Mesenchymal stem cell (in vitro differentiated cells and primary cell): Measurements from ENCODE around the gene TIMM29.
A peak's percentile ranks its signal among the peaks of the same experiment; 100 is the strongest.

ENCODE experiments used
- DNase-seq: peaks from one replicate; pipeline ENCODE4 v3.0.0-alpha.2; 2013
- H2AFZ ChIP-seq: one replicate; pipeline ENCODE4 v1.6.1; 2013; ENCODE audit warnings: low read depth, mild to moderate bottlenecking, control low read depth, inconsistent platforms, low read length, moderate library complexity
- H2AK5ac ChIP-seq: 2 replicates; pipeline ENCODE4 v1.6.1; 2013; ENCODE audit warnings: low read length, moderate library complexity, mild to moderate bottlenecking, inconsistent platforms; ENCODE audit not compliant: severe bottlenecking
- H2BK120ac ChIP-seq: one replicate; pipeline ENCODE4 v1.6.1; 2013; ENCODE audit warnings: low read depth, mild to moderate bottlenecking, inconsistent platforms, low read length, moderate library complexity
- H2BK12ac ChIP-seq, 2 experiments: one replicate each; pipeline ENCODE4 v1.6.1; 2013; ENCODE audit warnings: inconsistent platforms in 2 of 2, low read length in 2 of 2, mild to moderate bottlenecking in 2 of 2, moderate library complexity in 2 of 2, control low read depth in 1 of 2
- H2BK15ac ChIP-seq: one replicate; pipeline ENCODE4 v1.6.1; 2013; ENCODE audit warnings: mild to moderate bottlenecking, low read depth, inconsistent platforms; ENCODE audit not compliant: poor library complexity, severe bottlenecking
- H2BK5ac ChIP-seq: 2 replicates; pipeline ENCODE4 v1.6.1; 2013; ENCODE audit warnings: low read depth, mild to moderate bottlenecking, low read length, control low read depth, inconsistent platforms; ENCODE audit not compliant: poor library complexity, severe bottlenecking
- H3K14ac ChIP-seq, 2 experiments: one replicate each; pipeline ENCODE4 v1.6.1; 2013; ENCODE audit warnings: inconsistent platforms in 2 of 2, low read length in 2 of 2, control low read depth in 1 of 2, mild to moderate bottlenecking in 1 of 2, moderate library complexity in 1 of 2
- H3K18ac ChIP-seq, 2 experiments: one replicate each; pipeline ENCODE4 v1.6.1; 2013; ENCODE audit warnings: inconsistent platforms in 2 of 2, low read length in 2 of 2, control low read depth in 1 of 2, low read depth in 1 of 2, mild to moderate bottlenecking in 1 of 2
- H3K23ac ChIP-seq, 2 experiments: one replicate each; pipeline ENCODE4 v1.6.1; 2013; ENCODE audit warnings: inconsistent platforms in 2 of 2, low read length in 2 of 2, mild to moderate bottlenecking in 2 of 2, moderate library complexity in 2 of 2, control low read depth in 1 of 2
- H3K27ac ChIP-seq: 2 replicates; pipeline ENCODE4 v1.5.1; 2013; ENCODE audit warnings: mild to moderate bottlenecking, moderate library complexity, low read length, control low read depth, inconsistent platforms; ENCODE audit not compliant: poor library complexity, severe bottlenecking
- H3K27me3 ChIP-seq, 2 experiments: 2 replicates each; pipeline versions ENCODE4 v1.6.1 to v1.7.0; 2013; ENCODE audit warnings: low read length in 2 of 2, mild to moderate bottlenecking in 2 of 2, moderate library complexity in 2 of 2, control low read depth in 1 of 2, inconsistent platforms in 1 of 2; ENCODE audit not compliant: control insufficient read depth in 1 of 2, insufficient read depth in 1 of 2
- H3K36me3 ChIP-seq, 2 experiments: 2 replicates each; pipeline versions ENCODE4 v1.6.1 to v1.7.0; 2013; ENCODE audit warnings: low read length in 2 of 2, control low read depth in 1 of 2, inconsistent platforms in 1 of 2, low read depth in 1 of 2, mild to moderate bottlenecking in 1 of 2; ENCODE audit not compliant: insufficient read depth in 2 of 2, control insufficient read depth in 1 of 2
- H3K4ac ChIP-seq, 2 experiments: one replicate each; pipeline ENCODE4 v1.6.1; 2013; ENCODE audit warnings: inconsistent platforms in 2 of 2, low read length in 2 of 2, mild to moderate bottlenecking in 2 of 2, moderate library complexity in 2 of 2, control low read depth in 1 of 2, low read depth in 1 of 2
- H3K4me1 ChIP-seq: 2 replicates; pipeline ENCODE4 v1.6.1; 2013; ENCODE audit warnings: low read depth, low read length, control low read depth; ENCODE audit not compliant: control insufficient read depth, insufficient read depth
- H3K4me2 ChIP-seq: 2 replicates; pipeline ENCODE4 v1.6.1; 2013; ENCODE audit warnings: low read length, mild to moderate bottlenecking, inconsistent platforms; ENCODE audit not compliant: poor library complexity, severe bottlenecking
- H3K4me3 ChIP-seq, 2 experiments: 2 replicates each; pipeline versions ENCODE4 v1.5.1 to v1.7.0; 2013; ENCODE audit warnings: low read length in 2 of 2, mild to moderate bottlenecking in 2 of 2, control low read depth in 1 of 2, low read depth in 1 of 2; ENCODE audit not compliant: insufficient read depth in 1 of 2
- H3K79me1 ChIP-seq: replicated peaks from 2 replicates; pipeline ENCODE4 v1.6.1; 2013; ENCODE audit warnings: mild to moderate bottlenecking, control low read depth, low read length, inconsistent platforms; ENCODE audit not compliant: poor library complexity, severe bottlenecking
- H3K9ac ChIP-seq: 2 replicates; pipeline ENCODE4 v1.7.0; 2013; ENCODE audit warnings: mild to moderate bottlenecking, low read length, moderate library complexity
- H3K9me3 ChIP-seq: 2 replicates; pipeline ENCODE4 v1.7.0; 2013; ENCODE audit warnings: mild to moderate bottlenecking, low read length; ENCODE audit not compliant: control insufficient read depth
- H4K8ac ChIP-seq: one replicate; pipeline ENCODE4 v1.6.1; 2013; ENCODE audit warnings: inconsistent platforms, mild to moderate bottlenecking, low read length, moderate library complexity
- H4K91ac ChIP-seq: one replicate; pipeline ENCODE4 v1.6.1; 2013; ENCODE audit warnings: mild to moderate bottlenecking, low read length, inconsistent platforms
- WGBS: methylation state at CpG from one replicate; pipeline ENCODE4 v1.1.7; 2013; ENCODE audit warnings: mixed read lengths; 5-methylcytosine and 5-hydroxymethylcytosine counted together

TIMM29 gene

GRCh38 chr19:10975374-10976130 lies 46.9 kb downstream of the TIMM29 start:
- H3K18ac ChIP-seq, result peak overlapping the region; percentile 31 to 86
- H2BK120ac ChIP-seq, result peak overlapping the region; percentile 24
- peak overlapping the region in 1 of 2 experiments; percentile 54 for H3K4me3 ChIP-seq
- H2BK5ac ChIP-seq, result no peak overlapping the region
- no peak overlapping the region for H3K27ac ChIP-seq
- no peak overlapping the region for H2AK5ac ChIP-seq
- H3K9ac ChIP-seq, result peak overlapping the region; percentile 50
- H3K79me1 ChIP-seq, result peaks cover 3% of the 10 kb centered on the region
- H3K14ac ChIP-seq, result no peak overlapping the region
- H3K23ac ChIP-seq, result no peak overlapping the region
- H4K91ac ChIP-seq, result peak overlapping the region; percentile 9
- peak overlapping the region; percentile 15 for H4K8ac ChIP-seq
- H2BK12ac ChIP-seq, result peak overlapping the region in 1 of 2 experiments; percentile 72
- DNase-seq, result peak; percentile 73
- H3K4me2 ChIP-seq, result no peak overlapping the region
- peaks cover 0 to 22% of the 10 kb centered on the region in 2 experiments for H3K36me3 ChIP-seq
- H3K27me3 ChIP-seq, result no peaks in the 10 kb centered on the region
- no peak overlapping the region for H2BK15ac ChIP-seq
- H3K4ac ChIP-seq, result peak overlapping the region in 1 of 2 experiments; percentile 88
- H3K9me3 ChIP-seq, result no peaks in the 10 kb centered on the region
- no peak overlapping the region for H2AFZ ChIP-seq
- 81% methylated on average over 19 of the region's 19 CpGs for WGBS
- peaks cover 19% of the 10 kb centered on the region for H3K4me1 ChIP-seq

GRCh38 chr19:10976131-10976892 lies 47.7 kb downstream of the TIMM29 start:
- DNase-seq, result no peak
- Histone ChIP-seq H2BK5ac (no peak overlapping the region), H2BK120ac (peak overlapping the region; percentile 24), H2BK15ac (peak overlapping the region; percentile 4), H3K36me3 (peaks cover 0 to 22% of the 10 kb centered on the region in 2 experiments), H3K9ac (peak overlapping the region; percentile 50), H3K23ac (no peak overlapping the region), H3K9me3 (no peaks in the 10 kb centered on the region), H3K14ac (peak overlapping the region in 1 of 2 experiments; percentile 85), H3K4ac (peak overlapping the region in 1 of 2 experiments; percentile 88), H3K27ac (no peak overlapping the region), H4K91ac (peak overlapping the region; percentile 9), H3K4me2 (no peak overlapping the region), H3K4me1 (peaks cover 26% of the 10 kb centered on the region), H3K4me3 (peak overlapping the region in 1 of 2 experiments; percentile 54), H3K27me3 (no peaks in the 10 kb centered on the region), H2BK12ac (peak overlapping the region in 1 of 2 experiments; percentile 72), H2AK5ac (no peak overlapping the region), H3K79me1 (peaks cover 3% of the 10 kb centered on the region), H2AFZ (no peak overlapping the region), H4K8ac (peak overlapping the region; percentile 16), H3K18ac (peak overlapping the region; percentile 31 to 86)
- 96% methylated on average over 16 of the region's 19 CpGs for WGBS

GRCh38 chr19:10977742-10978092 lies 49.1 kb downstream of the TIMM29 start:
- no peak for DNase-seq
- peaks cover 0 to 22% of the 10 kb centered on the region in 2 experiments for H3K36me3 ChIP-seq
- no peak overlapping the region for H4K8ac ChIP-seq
- H2BK15ac ChIP-seq, result no peak overlapping the region
- peak overlapping the region in 1 of 2 experiments; percentile 80 for H2BK12ac ChIP-seq
- peak overlapping the region in 1 of 2 experiments; percentile 5 for H3K23ac ChIP-seq
- no peak overlapping the region for H3K9ac ChIP-seq
- no peak overlapping the region for H3K4me2 ChIP-seq
- H2AK5ac ChIP-seq, result no peak overlapping the region
- no peaks in the 10 kb centered on the region for H3K27me3 ChIP-seq
- peak overlapping the region in 1 of 2 experiments; percentile 44 for H3K4ac ChIP-seq
- H3K27ac ChIP-seq, result no peak overlapping the region
- peaks cover 3% of the 10 kb centered on the region for H3K79me1 ChIP-seq
- H2AFZ ChIP-seq, result no peak overlapping the region
- peak overlapping the region; percentile 52 for H4K91ac ChIP-seq
- no peak overlapping the region for H2BK5ac ChIP-seq
- H3K4me3 ChIP-seq, result no peak overlapping the region
- H3K4me1 ChIP-seq, result peaks cover 31% of the 10 kb centered on the region
- 92% methylated on average over 5 of the region's 5 CpGs for WGBS
- peak overlapping the region in 1 of 2 experiments; percentile 21 for H3K18ac ChIP-seq
- no peak overlapping the region for H2BK120ac ChIP-seq
- H3K9me3 ChIP-seq, result no peaks in the 10 kb centered on the region
- H3K14ac ChIP-seq, result peak overlapping the region in 1 of 2 experiments; percentile 96
